HCT116 (cell line): Measurements from ENCODE around the gene TRAPPC12. TPM values are rescaled to one million over a fixed set of nuclear protein-coding genes. Genes with fewer than 3 reads are reported as not detected.

ENCODE experiments used
- ATAC-seq: fragments of 200-7000 bp; cut with Tn5 transposase; 2 replicates; pipeline ENCODE4 v1.9.1; 2020; ENCODE audit warnings: mild to moderate bottlenecking, moderate library complexity
- BruUV-seq: library from RNA; stranded (reverse); fragments of 400-500 nt; replicated peaks from 2 replicates; lab custom pipeline; 2021; lab: Mats Ljungman, UMichigan
- CTCF ChIA-PET: fragments of 300-600 bp; sonication (Branson Sonifier 250); formaldehyde crosslinking; loops from one replicate; lab custom pipeline; 2021; ENCODE audit warnings: antibody characterized with exemption; lab: Charles Lee
- POLR2A ChIA-PET: fragments of 300-600, 350-600 bp; sonication (Branson Sonifier 250); formaldehyde crosslinking; loops from one replicate; lab custom pipeline; 2021; ENCODE audit warnings: antibody characterized with exemption; lab: Charles Lee
- RAD21 ChIA-PET, 2 experiments: fragments of 300-600 bp; sonication (Branson Sonifier 250); formaldehyde crosslinking; loops; one replicate each; lab custom pipeline; 2023; ENCODE audit warnings: low total read pairs in 2 of 2; ENCODE audit not compliant: uncharacterized antibody in 2 of 2, unreplicated experiment in 2 of 2, low non-redundant PET in 1 of 2; lab: Charles Lee
- DNase-seq: peaks from one replicate; pipeline ENCODE4 v3.0.0-alpha.2; 2010; ENCODE audit warnings: low read depth, low spot score
- H2AFZ ChIP-seq: fragments of 200-600 bp; shearing (Covaris generic), sonication (generic); 2 replicates; pipeline ENCODE4 v1.6.1; 2017; ENCODE audit warnings: low read depth, mixed run types, mixed read lengths, antibody characterized with exemption, low read length; ENCODE audit not compliant: poor library complexity, severe bottlenecking
- H3K27ac ChIP-seq: 2 replicates; pipeline ENCODE4 v1.5.1; 2012; ENCODE audit warnings: low read depth, low read length
- H3K27me3 ChIP-seq: fragments of 200-600 bp; sonication (generic); 2 replicates; pipeline ENCODE4 v1.6.1; 2016; ENCODE audit warnings: mixed run types, low read length, mixed read lengths; ENCODE audit not compliant: insufficient read depth
- H3K36me3 ChIP-seq, 2 experiments: fragments of 200-500 bp in 1 of 2; fragments of 200-600 bp in 1 of 2; sonication (Bioruptor generic) in 1 of 2; sonication (generic) in 1 of 2; 2 replicates each; pipeline versions ENCODE4 v1.5.1 to v1.6.1; 2014 to 2016; ENCODE audit warnings: low read length in 2 of 2, inconsistent platforms in 1 of 2, mixed read lengths in 1 of 2, mixed run types in 1 of 2; ENCODE audit not compliant: insufficient read depth in 2 of 2, control insufficient read depth in 1 of 2
- H3K4me1 ChIP-seq, 2 experiments: fragments of 200-600 bp in 1 of 2; sonication (generic) in 1 of 2; 2 replicates each; pipeline versions ENCODE4 v1.5.1 to v1.6.1; 2012 to 2017; ENCODE audit warnings: low read length in 2 of 2, inconsistent platforms in 1 of 2, mild to moderate bottlenecking in 1 of 2, mixed read lengths in 1 of 2, mixed run types in 1 of 2, moderate library complexity in 1 of 2; ENCODE audit not compliant: insufficient read depth in 2 of 2, control insufficient read depth in 1 of 2
- H3K4me2 ChIP-seq: fragments of 200-600 bp; sonication (generic); 2 replicates; pipeline ENCODE4 v1.6.1; 2017; ENCODE audit warnings: mixed run types, low read length, mixed read lengths
- H3K4me3 ChIP-seq, 2 experiments: fragments of 200-600 bp in 1 of 2; sonication (generic) in 1 of 2; replicated peaks in 1 of 2; 2 replicates each; pipeline ENCODE4 v1.5.1; 2011 to 2016; ENCODE audit warnings: low read length in 2 of 2, control low read depth in 1 of 2, low read depth in 1 of 2, mild to moderate bottlenecking in 1 of 2, mixed read lengths in 1 of 2, mixed run types in 1 of 2
- H3K79me2 ChIP-seq: fragments of 200-600 bp; sonication (generic); 2 replicates; pipeline ENCODE4 v1.6.1; 2017; ENCODE audit warnings: mild to moderate bottlenecking, mixed run types, low read length, moderate library complexity, mixed read lengths; ENCODE audit not compliant: insufficient read depth
- H3K9ac ChIP-seq: fragments of 200-600 bp; sonication (generic); 2 replicates; pipeline ENCODE4 v1.6.1; 2016; ENCODE audit warnings: low read length, mixed read lengths
- H3K9me2 ChIP-seq: fragments of 200-600 bp; sonication (generic), shearing (Covaris generic); 2 replicates; pipeline ENCODE4 v1.6.1; 2017; ENCODE audit warnings: mixed run types, mild to moderate bottlenecking, moderate library complexity; ENCODE audit not compliant: insufficient read depth
- H3K9me3 ChIP-seq, 2 experiments: fragments of 200-500 bp in 1 of 2; fragments of 200-600 bp in 1 of 2; sonication (Bioruptor generic) in 1 of 2; sonication (generic) in 1 of 2; 2 replicates each; pipeline ENCODE4 v1.6.1; 2014 to 2017; ENCODE audit warnings: low read length in 2 of 2, mixed read lengths in 2 of 2, inconsistent platforms in 1 of 2, low read depth in 1 of 2, mild to moderate bottlenecking in 1 of 2, mixed run types in 1 of 2, moderate library complexity in 1 of 2; ENCODE audit not compliant: control insufficient read depth in 1 of 2, insufficient read depth in 1 of 2
- H4K20me1 ChIP-seq: fragments of 200-600 bp; sonication (generic), shearing (Covaris generic); 2 replicates; pipeline ENCODE4 v1.6.1; 2017; ENCODE audit warnings: mixed run types, mild to moderate bottlenecking, moderate library complexity; ENCODE audit not compliant: insufficient read depth
- CEBPB ChIP-seq: IDR thresholded peaks from 2 replicates; pipeline ENCODE4 v1.6.1; 2012; ENCODE audit warnings: low read depth
- EZH2 ChIP-seq: fragments of 200-600 bp; sonication (generic); IDR thresholded peaks from 2 replicates; pipeline ENCODE4 v1.6.1; 2017; ENCODE audit warnings: antibody characterized with exemption, mixed run types
- EZH2phosphoT487 ChIP-seq: fragments of 200-600 bp; IDR thresholded peaks from 2 replicates; pipeline ENCODE4 v1.6.1; 2018; ENCODE audit warnings: antibody characterized with exemption, borderline replicate concordance
- SIN3A ChIP-seq: IDR thresholded peaks from 2 replicates; pipeline ENCODE4 v1.6.1; 2012; ENCODE audit warnings: low read depth
- SRF ChIP-seq: IDR thresholded peaks from 2 replicates; pipeline ENCODE4 v1.6.1; 2012; ENCODE audit warnings: low read depth
- ZBTB33 ChIP-seq: IDR thresholded peaks from 2 replicates; pipeline ENCODE4 v1.6.1; 2011; ENCODE audit warnings: mild to moderate bottlenecking, low read length, moderate library complexity; ENCODE audit not compliant: insufficient replicate concordance; ENCODE audit errors: extremely low read depth
- intact Hi-C: fragments of 100-400 bp; cut with micrococcal nuclease; formaldehyde crosslinking; loops from 2 replicates; pipeline ENCODE4 v1.10.0; 2022
- total RNA-seq: library from RNA; stranded (reverse); gene quantifications from one replicate; pipeline ENCODE4 v1.2.1, GENCODE V29; 2021; ENCODE audit not compliant: unreplicated experiment
- TF ChIP-seq, protein P1 (sequence below): IDR thresholded peaks from 2 replicates; pipeline ENCODE4 v1.6.1; 2012

TRAPPC12 gene
- total RNA-seq, 1 experiment from 2014 or later: 47.4 TPM

DNA sequence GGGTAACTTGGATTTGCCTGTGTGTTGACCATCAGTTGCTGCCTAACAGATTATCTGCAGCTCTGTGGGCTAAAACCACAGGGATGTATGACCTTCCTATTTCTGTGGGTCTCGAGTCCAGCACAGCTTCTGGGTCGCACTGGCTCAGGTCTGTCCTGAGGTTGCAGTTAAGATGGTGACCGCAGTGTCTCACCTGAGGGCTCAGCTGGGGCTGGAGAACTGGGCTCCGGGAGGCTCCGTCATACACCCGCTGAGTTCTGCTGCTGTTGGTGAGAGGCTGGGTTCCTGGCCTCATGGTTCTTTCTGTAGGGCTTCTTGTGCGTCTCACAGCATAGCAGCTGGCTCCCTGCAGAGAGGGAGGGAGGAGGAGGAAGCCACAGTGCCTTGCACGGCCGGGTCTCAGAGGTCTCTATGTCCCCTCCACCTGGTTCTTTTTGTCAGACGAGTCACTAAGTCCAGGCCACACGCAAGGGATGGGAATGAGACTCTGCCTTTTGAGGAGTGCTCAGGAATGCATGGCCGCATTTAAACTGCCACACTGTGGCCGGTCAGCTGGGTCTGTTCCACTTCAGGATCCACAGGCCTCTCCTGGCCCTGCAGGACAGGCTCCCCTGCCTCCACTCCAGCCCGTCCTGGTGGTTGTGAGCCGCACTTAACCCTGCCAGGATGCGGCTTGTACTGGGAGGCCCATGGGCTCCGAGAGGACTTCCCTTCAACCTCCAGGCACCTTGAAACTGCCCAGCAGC, 72.6 kb downstream of the TRAPPC12 start:
- BruUV-seq: no TSS peak
- ChIA-PET RAD21 (no interaction called here), CTCF (no interaction called here), POLR2A (no interaction called here)
- Histone ChIP-seq H3K9me3 (no peaks in the 10 kb centered on the region), H3K79me2 (no peaks in the 10 kb centered on the region), H3K4me2 (no peak overlapping the region), H3K9ac (no peak overlapping the region), H3K27ac (no peak overlapping the region), H3K27me3 (no peaks in the 10 kb centered on the region), H3K36me3 (peaks cover 0 to 2% of the 10 kb centered on the region in 2 experiments; a peak in 1 of 4 replicates), H3K4me3 (no peak overlapping the region), H4K20me1 (no peaks in the 10 kb centered on the region), H3K4me1 (no peaks in the 10 kb centered on the region), H3K9me2 (no peaks in the 10 kb centered on the region), H2AFZ (no peak overlapping the region)
- ATAC-seq: no peak
- intact Hi-C loops: no loop called here
- no peak for DNase-seq
- no peak for TF ChIP-seq EZH2phosphoT487
- no peak for TF ChIP-seq ZBTB33
- TF ChIP-seq EZH2: no peak
- no peak for TF ChIP-seq CEBPB
- TF ChIP-seq SRF: no peak
- TF ChIP-seq SIN3A: no peak
- TF ChIP-seq, protein P1, sequence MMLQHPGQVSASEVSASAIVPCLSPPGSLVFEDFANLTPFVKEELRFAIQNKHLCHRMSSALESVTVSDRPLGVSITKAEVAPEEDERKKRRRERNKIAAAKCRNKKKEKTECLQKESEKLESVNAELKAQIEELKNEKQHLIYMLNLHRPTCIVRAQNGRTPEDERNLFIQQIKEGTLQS: no peak
